HG02973 (cell line): ENCODE measurements around the gene OR2J3.
"Not testable (repeated sequence)": the region's sequence is repeated elsewhere in the genome, so short reads cannot be mapped to it uniquely, and the experiment has no call there.

Source experiments
- ATAC-seq: cut with Tn5 transposase; IDR thresholded peaks from one replicate; pipeline ENCODE4 v1.9.1; 2021; ENCODE audit warnings: moderate library complexity; ENCODE audit not compliant: unreplicated experiment

The OR2J3 gene

DNA sequence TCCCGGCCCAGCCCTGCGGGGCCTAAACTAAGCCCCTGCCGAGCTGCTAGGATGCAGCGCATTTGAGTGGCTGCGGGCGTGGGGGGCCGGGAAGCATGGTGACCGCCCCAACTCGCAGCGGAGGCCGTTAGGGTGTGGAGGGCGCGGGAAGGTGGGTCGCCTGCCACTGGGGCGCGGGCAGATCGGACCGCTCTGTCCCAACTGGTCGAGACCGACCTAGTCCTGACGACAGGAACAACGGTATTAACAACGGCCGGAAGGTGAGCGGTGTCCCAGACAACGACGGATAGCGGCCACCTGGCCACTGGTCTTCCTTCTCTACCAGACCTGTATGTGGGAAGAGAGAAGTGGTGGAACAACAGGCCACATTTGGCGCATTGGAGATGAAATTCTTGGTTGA is 52.1 kb downstream of the OR2J3 start:
- not testable (repeated sequence) for ATAC-seq
